Placental pericyte (primary cell): ENCODE data around the gene SOCS4. TPM values are rescaled to one million over a fixed set of nuclear protein-coding genes. Genes with fewer than 3 reads are reported as not detected.

Experiments used
- total RNA-seq: library from RNA; depleted of rRNA; stranded (reverse); fragments of >200 nt; gene quantifications from 2 replicates; pipeline ENCODE4 v1.2.3, GENCODE V29; 2012

The SOCS4 gene
- 14.2 and 23.8 TPM in 2 replicates for total RNA-seq

GRCh38 chr14:55026793-55027561 is at the start of gene SOCS4, which contains the start of gene WDHD1:
Gene SOCS4 (plus strand): TSS chr14:55027236. CDS start chr14:55043042, 15,806 bp downstream.
Gene WDHD1 (minus strand): TSS chr14:55027099. CDS start chr14:55026787, 312 bp downstream.

DNA sequence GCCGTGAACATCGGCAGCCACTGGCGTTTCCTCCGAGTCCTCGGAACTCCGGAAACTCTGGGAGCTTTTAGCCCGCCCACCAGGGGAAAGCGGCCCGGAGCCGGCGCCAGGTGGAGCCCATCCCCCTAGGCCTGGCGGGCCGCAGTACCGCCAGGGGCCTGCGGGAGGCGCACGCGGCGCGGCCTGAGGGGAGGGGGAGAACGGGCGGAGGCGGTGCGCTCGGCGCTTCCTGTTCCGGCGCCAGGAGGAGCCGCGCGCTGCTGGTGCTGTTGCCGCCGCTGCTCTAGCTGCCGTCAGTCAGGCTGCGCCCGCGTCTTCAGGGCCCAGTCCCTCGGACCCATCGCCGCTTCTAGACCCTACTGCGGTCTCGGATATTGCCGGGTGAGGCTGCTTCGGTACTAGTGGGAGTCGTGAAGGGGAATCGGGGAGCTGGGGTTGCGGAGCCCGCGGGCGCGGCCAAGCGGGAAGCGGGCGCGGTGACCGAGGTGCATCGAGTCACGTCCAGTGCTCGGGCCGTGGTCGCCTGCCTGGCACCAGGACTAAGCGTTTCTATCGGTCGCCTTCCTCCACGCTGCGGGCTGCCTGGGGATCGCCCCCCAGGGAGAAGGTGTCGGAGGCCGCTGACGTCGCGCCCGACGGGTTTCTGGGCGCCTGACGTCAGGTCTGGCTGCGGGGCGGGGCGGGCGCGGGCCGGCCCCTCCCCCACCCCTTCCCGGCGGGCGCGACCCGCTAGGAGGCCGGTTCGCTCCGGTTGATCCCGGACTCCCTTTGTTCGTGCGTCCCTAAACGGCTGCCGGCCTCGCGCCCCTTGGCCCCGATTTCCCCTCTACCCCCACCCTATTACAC is 24.6 kb downstream of the SOCS4 start, which contains the start of gene MAPK1IP1L:
MAPK1IP1L (plus strand) TSS at position 225 of the 846 bp plus-strand sequence. CDS start 10,037 bp downstream, outside the sequence.

Other genes with a start within 250 kb of the SOCS4 start
- gene GCH1, start 124.4 kb upstream of the SOCS4 start, total RNA-seq, result 1.4 and 31.7 TPM in 2 replicates
- gene WDHD1, start 137 bp upstream of the SOCS4 start, total RNA-seq, result 3.3 and 22.0 TPM in 2 replicates
- gene MAPK1IP1L, start 24.4 kb downstream of the SOCS4 start, total RNA-seq, result 28.7 and 69.9 TPM in 2 replicates
- 113 and 156 TPM in 2 replicates for gene LGALS3, start 102.0 kb downstream of the SOCS4 start, total RNA-seq
- 1.1 and 41.8 TPM in 2 replicates for gene DLGAP5, start 164.3 kb downstream of the SOCS4 start, total RNA-seq
- gene FBXO34, start 244.2 kb downstream of the SOCS4 start, total RNA-seq, result 19.5 and 22.6 TPM in 2 replicates